ENCODE measurements around the gene CLASP1.
"Not testable (repeated sequence)": the region's sequence is repeated elsewhere in the genome, so short reads cannot be mapped to it uniquely, and the experiment has no call there.

The CLASP1 gene

GRCh38 chr2:121366040-121366439 lies 283.2 kb downstream of the CLASP1 start:
- DNase-seq, result no peak

- DNase-seq, result no peak
These were observed 284.2 kb downstream of the CLASP1 start for GRCh38 chr2:121365061-121365460.

- no peak for DNase-seq
These were observed 285.4 kb downstream of the CLASP1 start for GRCh38 chr2:121363632-121364420.

- DNase-seq, result no peak
These were observed 286.5 kb downstream of the CLASP1 start for GRCh38 chr2:121362774-121363173.

- no peak for DNase-seq
These were observed 287.0 kb downstream of the CLASP1 start for GRCh38 chr2:121362226-121362625.

- DNase-seq, result peak; percentile 1 to 27 (median 10)
These were observed 288.5 kb downstream of the CLASP1 start for GRCh38 chr2:121360566-121361300.

GRCh38 chr2:121359716-121360565 lies 289.3 kb downstream of the CLASP1 start:
- DNase-seq, result no peak

GRCh38 chr2:121359170-121359569 lies 290.1 kb downstream of the CLASP1 start:
- no peak for DNase-seq

- DNase-seq, result no peak
These were observed 291.0 kb downstream of the CLASP1 start for GRCh38 chr2:121358291-121358690.

GRCh38 chr2:121356058-121356640 lies 293.1 kb downstream of the CLASP1 start:
- peak; percentile 73 to 82 (median 76) for DNase-seq

- DNase-seq, result no peak
These were observed 293.8 kb downstream of the CLASP1 start for GRCh38 chr2:121355488-121355887.

- DNase-seq, result no peak
These were observed 297.5 kb downstream of the CLASP1 start for GRCh38 chr2:121351521-121352318.

- DNase-seq, result no peak
These were observed 298.4 kb downstream of the CLASP1 start for GRCh38 chr2:121350890-121351289.

- no peak for DNase-seq
These were observed 298.9 kb downstream of the CLASP1 start for GRCh38 chr2:121350402-121350775.

GRCh38 chr2:121349721-121350401 lies 299.4 kb downstream of the CLASP1 start:
- no peak for DNase-seq

GRCh38 chr2:121348128-121348740 lies 301.0 kb downstream of the CLASP1 start:
- DNase-seq, result no peak

- no peak for DNase-seq
These were observed 302.4 kb downstream of the CLASP1 start for GRCh38 chr2:121346859-121347258.

GRCh38 chr2:121346407-121346806 lies 302.9 kb downstream of the CLASP1 start:
- DNase-seq, result no peak

GRCh38 chr2:121345887-121346286 lies 303.4 kb downstream of the CLASP1 start:
- DNase-seq, result no peak

- no peak for DNase-seq
These were observed 304.2 kb downstream of the CLASP1 start for GRCh38 chr2:121345101-121345500.

GRCh38 chr2:121343828-121344399 lies 305.3 kb downstream of the CLASP1 start:
- DNase-seq, result not testable (repeated sequence)
